Measurements from ENCODE around the gene UBA3.

Gene UBA3

DNA sequence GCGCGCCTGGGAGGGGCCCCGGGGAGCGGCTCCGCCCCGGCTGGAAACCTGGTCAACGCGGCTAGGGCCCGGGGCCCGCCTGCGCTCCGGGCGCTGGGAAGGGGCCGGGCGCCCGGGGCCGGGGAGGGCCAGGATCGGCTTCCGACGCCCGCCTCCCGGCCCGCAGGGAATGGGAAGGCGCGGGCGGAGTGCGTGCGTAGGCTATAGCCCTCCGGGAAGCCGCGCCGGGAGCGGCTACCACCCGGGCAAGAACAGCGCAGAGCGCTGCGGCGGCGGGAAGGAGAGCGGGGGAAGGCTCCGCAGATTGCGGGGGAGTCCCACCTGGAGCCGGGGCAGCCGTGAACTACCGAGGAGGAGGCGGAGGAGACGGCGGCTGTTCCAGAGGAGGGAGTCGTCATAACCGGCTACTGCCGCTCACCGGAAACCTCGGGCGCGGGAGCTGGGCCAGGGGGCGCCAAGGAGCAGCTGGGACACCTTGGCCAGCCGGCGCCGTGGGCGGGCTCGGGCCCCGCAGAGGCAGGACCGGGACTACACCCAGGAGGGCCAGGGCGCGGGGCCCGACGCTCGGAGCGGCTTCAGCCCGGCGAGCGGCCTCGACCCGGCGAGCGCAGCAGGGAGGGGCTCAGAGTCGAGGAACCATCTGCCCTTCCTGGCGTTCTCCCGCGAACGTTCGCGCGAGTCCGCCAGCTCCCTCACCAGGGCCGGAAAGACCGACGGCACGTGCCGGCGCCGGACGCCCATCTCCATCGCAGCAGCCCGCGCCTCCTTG lies 66.7 kb downstream of the UBA3 start, which contains the start of gene EOGT:
Gene EOGT, minus strand, starts transcription at position 432 of the 769 bp plus-strand sequence. CDS start 3,838 bp downstream, outside the sequence.
- peak; percentile 83 for DNase-seq (ENCODE audit: low spot score)
- peaks cover 15% of the 10 kb centered on the region for H3K4me1 ChIP-seq (ENCODE audit: insufficient read depth, poor library complexity, severe bottlenecking)
- peak within 1 kb of the TSS; percentile 95 for H3K27ac ChIP-seq (ENCODE audit: poor library complexity, severe bottlenecking)

DNA sequence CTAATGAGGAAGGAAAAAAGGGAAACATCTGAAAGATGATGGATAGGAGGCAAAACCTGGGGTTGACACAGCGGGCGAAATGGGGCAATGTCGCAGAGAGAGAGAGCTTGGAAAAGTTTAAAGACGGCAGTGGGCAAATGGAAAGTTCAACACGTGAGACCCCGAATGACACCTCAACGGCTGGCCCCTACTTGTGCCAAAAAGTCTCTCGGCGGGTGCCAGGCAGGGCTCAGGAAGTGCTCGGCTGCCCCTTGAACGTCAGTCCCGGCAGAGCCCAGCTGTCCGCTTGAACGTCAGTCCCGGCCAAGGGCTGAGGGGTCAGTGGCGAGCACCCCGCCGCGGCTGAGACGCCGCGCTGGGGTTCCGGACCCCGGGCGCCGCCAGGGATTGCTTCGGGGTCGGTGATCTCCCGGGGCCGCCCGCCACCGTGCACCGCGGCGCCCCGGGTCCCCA lies 67.3 kb downstream of the UBA3 start:
- Histone ChIP-seq H3K27ac (ENCODE audit: poor library complexity, severe bottlenecking) (peak overlapping the region; percentile 95), H3K9me3 (ENCODE audit: severe bottlenecking) (no peaks in the 10 kb centered on the region), H3K4me3 (ENCODE audit: severe bottlenecking) (peak overlapping the region; percentile 57), H3K4me1 (ENCODE audit: insufficient read depth, poor library complexity, severe bottlenecking) (peaks cover 15% of the 10 kb centered on the region), H3K27me3 (ENCODE audit: insufficient read depth, poor library complexity, severe bottlenecking) (no peaks in the 10 kb centered on the region), H3K36me3 (ENCODE audit: low read depth) (peaks cover 46% of the 10 kb centered on the region)
- TF ChIP-seq, protein P1, sequence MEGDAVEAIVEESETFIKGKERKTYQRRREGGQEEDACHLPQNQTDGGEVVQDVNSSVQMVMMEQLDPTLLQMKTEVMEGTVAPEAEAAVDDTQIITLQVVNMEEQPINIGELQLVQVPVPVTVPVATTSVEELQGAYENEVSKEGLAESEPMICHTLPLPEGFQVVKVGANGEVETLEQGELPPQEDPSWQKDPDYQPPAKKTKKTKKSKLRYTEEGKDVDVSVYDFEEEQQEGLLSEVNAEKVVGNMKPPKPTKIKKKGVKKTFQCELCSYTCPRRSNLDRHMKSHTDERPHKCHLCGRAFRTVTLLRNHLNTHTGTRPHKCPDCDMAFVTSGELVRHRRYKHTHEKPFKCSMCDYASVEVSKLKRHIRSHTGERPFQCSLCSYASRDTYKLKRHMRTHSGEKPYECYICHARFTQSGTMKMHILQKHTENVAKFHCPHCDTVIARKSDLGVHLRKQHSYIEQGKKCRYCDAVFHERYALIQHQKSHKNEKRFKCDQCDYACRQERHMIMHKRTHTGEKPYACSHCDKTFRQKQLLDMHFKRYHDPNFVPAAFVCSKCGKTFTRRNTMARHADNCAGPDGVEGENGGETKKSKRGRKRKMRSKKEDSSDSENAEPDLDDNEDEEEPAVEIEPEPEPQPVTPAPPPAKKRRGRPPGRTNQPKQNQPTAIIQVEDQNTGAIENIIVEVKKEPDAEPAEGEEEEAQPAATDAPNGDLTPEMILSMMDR (IDR thresholded peaks at IDR 0.05; ENCODE audit: poor library complexity, severe bottlenecking) = no peak
- DNase-seq (ENCODE audit: low spot score) = no peak
- ATAC-seq (ENCODE audit: low read depth) = peak; percentile 40

More for the DNA sequence above, 66.7 kb downstream of the UBA3 start, which contains the start of gene EOGT:
- Histone ChIP-seq H3K36me3 (ENCODE audit: low read depth) (peaks cover 45% of the 10 kb centered on the region), H3K9me3 (ENCODE audit: severe bottlenecking) (no peaks in the 10 kb centered on the region), H3K27me3 (ENCODE audit: insufficient read depth, poor library complexity, severe bottlenecking) (no peaks in the 10 kb centered on the region), H3K4me3 (ENCODE audit: severe bottlenecking) (peak within 1 kb of the TSS; percentile 57)
- TF ChIP-seq, protein P1 (IDR thresholded peaks at IDR 0.05; ENCODE audit: poor library complexity, severe bottlenecking) = peak; percentile 86
- ATAC-seq (ENCODE audit: low read depth) = peak; percentile 78

DNA sequence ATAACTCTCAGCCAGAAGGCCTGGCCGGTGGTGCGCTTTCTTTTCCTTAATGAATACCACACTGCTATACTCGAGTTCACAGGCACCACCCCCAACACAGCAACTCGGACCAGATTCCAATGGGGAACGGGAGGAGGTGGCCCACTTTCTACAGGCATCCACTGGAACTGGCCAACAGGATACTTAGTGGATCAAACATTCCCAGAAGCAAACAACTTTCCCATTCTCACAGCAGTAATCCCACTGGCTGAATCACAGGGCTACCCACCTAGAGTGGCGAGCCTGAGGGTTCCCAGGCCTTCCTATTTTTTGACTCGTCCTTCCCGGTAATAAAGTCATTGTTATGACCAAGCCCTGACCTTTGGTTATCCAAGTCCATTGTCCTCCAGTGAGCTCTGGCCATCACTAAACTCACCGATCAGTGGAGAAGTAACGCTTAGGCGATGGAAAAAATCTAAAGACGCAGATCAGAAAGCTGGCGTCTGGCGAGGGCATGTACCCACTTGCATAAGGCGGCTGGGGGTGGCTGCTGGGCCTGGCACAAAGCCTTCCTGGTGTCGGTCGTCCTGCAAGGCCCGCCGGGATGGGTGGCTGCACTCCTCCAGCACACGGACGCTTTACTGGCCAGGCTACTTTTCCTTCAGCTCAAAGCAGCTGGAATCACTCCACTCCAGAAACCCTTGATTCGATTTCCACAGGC lies 67.9 kb downstream of the UBA3 start:
- DNase-seq (ENCODE audit: low spot score) = peak; percentile 86
- TF ChIP-seq, protein P1 (IDR thresholded peaks at IDR 0.05; ENCODE audit: poor library complexity, severe bottlenecking) = no peak
- H3K4me3 ChIP-seq (ENCODE audit: severe bottlenecking) = peak overlapping the region; percentile 57
- peak; percentile 55 for ATAC-seq (ENCODE audit: low read depth)
- peaks cover 50% of the 10 kb centered on the region for H3K36me3 ChIP-seq (ENCODE audit: low read depth)
- H3K9me3 ChIP-seq (ENCODE audit: severe bottlenecking) = no peaks in the 10 kb centered on the region
- peaks cover 15% of the 10 kb centered on the region for H3K4me1 ChIP-seq (ENCODE audit: insufficient read depth, poor library complexity, severe bottlenecking)
- no peaks in the 10 kb centered on the region for H3K27me3 ChIP-seq (ENCODE audit: insufficient read depth, poor library complexity, severe bottlenecking)
- peak overlapping the region; percentile 95 for H3K27ac ChIP-seq (ENCODE audit: poor library complexity, severe bottlenecking)

DNA sequence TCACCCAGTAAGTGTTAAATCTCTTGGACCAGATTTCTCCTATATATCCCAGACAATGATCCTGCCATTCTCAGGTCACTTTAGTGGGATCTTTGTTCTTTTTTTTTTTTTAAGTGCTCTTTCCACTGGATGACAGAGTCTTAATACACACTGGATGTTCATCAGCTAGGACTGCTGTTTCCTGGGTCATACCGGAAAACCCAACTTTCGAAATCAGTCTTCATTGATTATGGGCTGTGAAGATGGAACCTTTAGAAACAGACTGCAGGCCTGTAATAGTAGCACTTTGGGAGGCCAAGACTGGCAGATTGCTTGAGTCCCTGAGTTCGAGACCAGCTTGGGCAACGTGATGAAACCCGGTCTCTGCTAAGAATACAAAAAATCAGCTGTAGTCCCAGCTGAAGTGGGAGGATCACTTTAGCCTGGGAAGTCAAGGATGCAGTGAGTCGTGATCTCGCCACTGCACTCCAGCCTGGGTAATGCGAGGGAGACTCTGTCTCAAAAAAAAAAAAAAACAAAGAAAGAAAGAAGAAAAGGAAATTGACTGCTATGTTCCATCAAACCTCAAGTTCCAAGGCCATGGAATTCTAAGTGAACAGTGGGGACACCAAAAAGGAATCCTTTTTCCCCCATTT lies 69.0 kb downstream of the UBA3 start:
- DNase-seq (ENCODE audit: low spot score) = no peak
- TF ChIP-seq, protein P1 (IDR thresholded peaks at IDR 0.05; ENCODE audit: poor library complexity, severe bottlenecking) = no peak
- peaks cover 15% of the 10 kb centered on the region for H3K4me1 ChIP-seq (ENCODE audit: insufficient read depth, poor library complexity, severe bottlenecking)

More for the DNA sequence above, 69.0 kb downstream of the UBA3 start:
- no peak for ATAC-seq (ENCODE audit: low read depth)
- Histone ChIP-seq H3K27me3 (ENCODE audit: insufficient read depth, poor library complexity, severe bottlenecking) (no peaks in the 10 kb centered on the region), H3K36me3 (ENCODE audit: low read depth) (peaks cover 55% of the 10 kb centered on the region), H3K9me3 (ENCODE audit: severe bottlenecking) (no peaks in the 10 kb centered on the region), H3K4me3 (ENCODE audit: severe bottlenecking) (no peak overlapping the region), H3K27ac (ENCODE audit: poor library complexity, severe bottlenecking) (peak overlapping the region; percentile 95)
